ENCODE measurements around the gene ATAD3C. TPM values are rescaled to one million over a fixed set of nuclear protein-coding genes. Genes with fewer than 3 reads are reported as not detected.

Gene ATAD3C
- total and polyA plus RNA-seq, 2 donors (not counting 3 experiments of a cell fraction or from before 2014, with no cell fraction given): 0.01 TPM; not detected in 1

DNA sequence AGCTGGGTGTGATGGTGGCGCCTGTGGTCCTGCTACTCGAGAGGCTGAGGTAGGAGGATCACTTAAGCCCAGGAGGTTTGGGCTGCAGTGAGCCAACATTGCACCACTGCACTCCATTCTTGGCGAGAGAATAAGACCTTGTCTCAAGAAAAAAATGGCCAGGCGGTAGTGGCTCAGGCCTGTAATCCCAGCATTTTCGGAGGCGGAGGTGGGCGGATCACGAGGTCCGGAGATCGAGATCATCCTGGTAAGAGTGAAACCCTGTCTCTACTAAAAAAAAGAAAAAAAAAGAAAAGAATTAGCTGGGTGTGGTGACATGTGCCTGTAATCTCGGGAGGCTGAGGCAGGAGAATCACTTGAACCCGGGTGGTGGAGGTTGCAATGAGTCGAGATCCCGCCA, 33.4 kb downstream of the ATAD3C start:
- H3K4me3 ChIP-seq (replicated peaks in 1 of 3; ENCODE audit: insufficient read depth in 1 of 3, low read depth in 1 of 3, low read length in 3 of 3): no peak overlapping the region
- DNase-seq (ENCODE audit: low read depth, low spot score): no peak
- CTCF ChIA-PET: no interaction called here
- dilution Hi-C loops (cut with MboI; ENCODE audit: extremely low pct_ligation_motif_present, low sequenced_read_pairs): no loop called here
- no peaks in the 10 kb centered on the region for H4K20me1 ChIP-seq (replicated peaks; ENCODE audit: control insufficient read depth, extremely low read depth, insufficient read depth, low read length)
- no peaks in the 10 kb centered on the region for H3K79me2 ChIP-seq (ENCODE audit: control insufficient read depth, insufficient read depth, low read length)
- no peak for FAIRE-seq
- H3K9ac ChIP-seq (replicated peaks; ENCODE audit: extremely low read depth, insufficient read depth, low read length): no peak overlapping the region
- H3K4me2 ChIP-seq (ENCODE audit: insufficient read depth, low read length): no peak overlapping the region
- H3K4me1 ChIP-seq (ENCODE audit: control insufficient read depth, extremely low read depth, insufficient read depth, low read length): no peaks in the 10 kb centered on the region
- POLR2A ChIA-PET: interaction anchor here (0.6 kb wide), 1 partner anchor 48 kb away, joined by 6 read pairs; no protein-coding TSS in a partner anchor
- peaks cover 4 to 26% of the 10 kb centered on the region in 2 experiments for H3K36me3 ChIP-seq (ENCODE audit: control insufficient read depth in 2 of 2, extremely low read depth in 1 of 2, insufficient read depth in 2 of 2, low read length in 2 of 2)
- H3K9me3 ChIP-seq (replicated peaks; ENCODE audit: control insufficient read depth, insufficient read depth, low read length): no peaks in the 10 kb centered on the region
- H2AFZ ChIP-seq (ENCODE audit: low read depth, low read length): no peak overlapping the region
- H3K27me3 ChIP-seq (ENCODE audit: control insufficient read depth in 2 of 2, insufficient read depth in 2 of 2, low read length in 2 of 2): no peaks in the 10 kb centered on the region
- TF ChIP-seq GATA2 (IDR thresholded peaks at IDR 0.05; ENCODE audit: insufficient read depth, insufficient read length, low read depth, low read length) (no peak), JUN (IDR thresholded peaks at IDR 0.05; ENCODE audit: borderline replicate concordance, insufficient read depth, insufficient read length, low read depth) (no peak), CTCF (IDR thresholded peaks at IDR 0.05; ENCODE audit: extremely low read depth in 1 of 2, insufficient read depth in 1 of 2, low read depth in 1 of 2, low read length in 2 of 2) (no peak), FOS (IDR thresholded peaks at IDR 0.05; ENCODE audit: borderline replicate concordance, insufficient read depth, low read length) (no peak)
- TF ChIP-seq, protein P1, sequence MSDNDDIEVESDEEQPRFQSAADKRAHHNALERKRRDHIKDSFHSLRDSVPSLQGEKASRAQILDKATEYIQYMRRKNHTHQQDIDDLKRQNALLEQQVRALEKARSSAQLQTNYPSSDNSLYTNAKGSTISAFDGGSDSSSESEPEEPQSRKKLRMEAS (IDR thresholded peaks at IDR 0.05; ENCODE audit: insufficient read depth, insufficient read length): no peak
- no peak overlapping the region for H3K27ac ChIP-seq (ENCODE audit: insufficient read depth, low read depth, low read length)
- BruUV-seq (replicated peaks): no TSS peak
- H3K9me1 ChIP-seq (replicated peaks; ENCODE audit: control insufficient read depth, extremely low read depth, insufficient read depth, low read length): no peaks in the 10 kb centered on the region
- intact Hi-C loops (cut with micrococcal nuclease): no loop called here

- Histone ChIP-seq H3K27ac (ENCODE audit: insufficient read depth, low read depth, low read length) (no peak overlapping the region), H3K36me3 (ENCODE audit: control insufficient read depth in 2 of 2, extremely low read depth in 1 of 2, insufficient read depth in 2 of 2, low read length in 2 of 2) (peaks cover 0 to 20% of the 10 kb centered on the region in 2 experiments), H3K4me2 (ENCODE audit: insufficient read depth, low read length) (no peak overlapping the region), H3K79me2 (ENCODE audit: control insufficient read depth, insufficient read depth, low read length) (no peaks in the 10 kb centered on the region), H3K9ac (replicated peaks; ENCODE audit: extremely low read depth, insufficient read depth, low read length) (no peak overlapping the region), H3K4me3 (replicated peaks in 1 of 3; ENCODE audit: insufficient read depth in 1 of 3, low read depth in 1 of 3, low read length in 3 of 3) (no peak overlapping the region), H3K4me1 (ENCODE audit: control insufficient read depth, extremely low read depth, insufficient read depth, low read length) (no peaks in the 10 kb centered on the region), H3K9me3 (replicated peaks; ENCODE audit: control insufficient read depth, insufficient read depth, low read length) (no peaks in the 10 kb centered on the region), H2AFZ (ENCODE audit: low read depth, low read length) (no peak overlapping the region), H3K9me1 (replicated peaks; ENCODE audit: control insufficient read depth, extremely low read depth, insufficient read depth, low read length) (no peaks in the 10 kb centered on the region), H4K20me1 (replicated peaks; ENCODE audit: control insufficient read depth, extremely low read depth, insufficient read depth, low read length) (no peaks in the 10 kb centered on the region), H3K27me3 (ENCODE audit: control insufficient read depth in 2 of 2, insufficient read depth in 2 of 2, low read length in 2 of 2) (no peaks in the 10 kb centered on the region)
- TF ChIP-seq CTCF (IDR thresholded peaks at IDR 0.05; ENCODE audit: extremely low read depth in 1 of 2, insufficient read depth in 1 of 2, low read depth in 1 of 2, low read length in 2 of 2) (no peak), JUN (IDR thresholded peaks at IDR 0.05; ENCODE audit: borderline replicate concordance, insufficient read depth, insufficient read length, low read depth) (no peak), POLR2AphosphoS5 (IDR thresholded peaks at IDR 0.05; ENCODE audit: insufficient read depth, low read depth, low read length) (no peak), GATA2 (IDR thresholded peaks at IDR 0.05; ENCODE audit: insufficient read depth, insufficient read length, low read depth, low read length) (no peak), POLR2A (IDR thresholded peaks at IDR 0.05; ENCODE audit: low read depth, low read length) (no peak), EZH2 (IDR thresholded peaks at IDR 0.05; ENCODE audit: borderline replicate concordance, low read depth, low read length, severe bottlenecking) (no peak), MYC (IDR thresholded peaks at IDR 0.05; ENCODE audit: low read depth, low read length) (no peak), FOS (IDR thresholded peaks at IDR 0.05; ENCODE audit: borderline replicate concordance, insufficient read depth, low read length) (no peak)
- TF ChIP-seq, protein P1 (IDR thresholded peaks at IDR 0.05; ENCODE audit: insufficient read depth, insufficient read length): no peak
- ChIA-PET POLR2A (no interaction called here), CTCF (interaction anchor here (0.6 kb wide), 1 partner anchor 40 kb away, joined by 4 read pairs; no protein-coding TSS in a partner anchor)
- DNase-seq (ENCODE audit: low read depth, low spot score) (no peak), FAIRE-seq (no peak)
- BruUV-seq (replicated peaks): TSS peak; percentile 11
- intact Hi-C loops (cut with micrococcal nuclease): no loop called here
- dilution Hi-C loops (cut with MboI; ENCODE audit: extremely low pct_ligation_motif_present, low sequenced_read_pairs): no loop called here
Observed at GRCh38 chr1:1483714-1484113, 34.2 kb downstream of the ATAD3C start.

Measured in endothelial cell of umbilical vein (primary cell).